GDM1 (cell line): ENCODE measurements around the gene THSD7B.

Experiments used
- DNase-seq: peaks from one replicate; lab custom pipeline; 2025; lab: John Stamatoyannopoulos, UW

THSD7B gene

DNA sequence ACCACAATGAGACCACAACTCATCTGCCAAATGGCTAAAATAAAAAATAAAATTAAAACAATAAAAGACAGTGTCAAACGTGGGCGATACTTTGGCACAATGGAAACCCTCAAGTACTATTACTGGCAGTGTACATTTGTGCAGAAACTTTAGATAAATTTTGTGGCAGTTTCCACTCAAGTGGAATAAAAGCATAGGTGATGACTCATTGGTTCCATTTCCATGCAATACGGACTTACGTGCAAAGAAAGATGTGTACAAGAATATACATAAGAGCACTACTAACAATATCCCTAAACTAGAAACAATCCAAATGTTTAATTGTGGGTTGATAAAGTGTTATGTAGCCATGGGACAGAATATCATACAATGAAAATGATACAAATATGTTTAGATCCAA is 940.0 kb downstream of the THSD7B start:
- DNase-seq = no peak

DNA sequence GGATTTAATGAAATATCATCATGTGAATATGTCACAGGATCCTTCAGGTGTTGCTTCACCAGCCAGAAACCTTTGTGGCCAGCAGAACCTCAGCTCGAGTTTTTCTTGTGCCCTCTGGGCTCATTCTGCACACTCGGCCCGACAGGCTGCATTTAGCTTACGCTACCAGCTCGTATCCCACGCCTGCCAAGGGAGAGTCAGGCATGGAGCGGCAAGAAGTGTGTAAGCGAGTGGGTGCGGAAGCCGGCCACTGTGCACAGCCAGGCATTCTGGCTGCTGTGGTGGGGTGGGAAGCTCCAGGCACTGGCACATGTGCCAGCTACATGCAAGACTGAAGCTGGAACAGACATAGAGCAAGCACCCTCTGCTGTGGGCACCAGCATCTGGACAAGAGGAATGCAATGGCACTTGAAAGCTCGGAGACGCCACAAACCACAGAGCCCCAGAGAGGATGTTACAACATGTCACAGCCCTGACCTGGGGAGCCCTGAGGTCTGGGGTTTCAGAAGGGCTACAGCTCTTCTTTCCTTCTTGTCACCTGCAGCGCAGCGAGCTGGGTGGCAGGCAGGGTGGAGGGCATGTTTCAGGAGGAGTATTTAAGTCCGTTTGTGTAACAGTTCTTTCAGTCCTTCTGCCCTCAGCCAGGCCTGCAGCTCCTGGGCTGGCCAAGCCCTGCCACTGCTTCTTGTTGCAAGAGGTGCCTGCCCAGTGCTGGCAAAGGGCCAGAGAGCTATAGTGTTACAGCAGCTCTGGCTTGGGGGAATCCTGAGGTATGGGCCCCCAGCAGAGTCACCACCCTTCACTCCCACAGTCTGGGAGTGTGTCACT is 941.7 kb downstream of the THSD7B start:
- DNase-seq = no peak

DNA sequence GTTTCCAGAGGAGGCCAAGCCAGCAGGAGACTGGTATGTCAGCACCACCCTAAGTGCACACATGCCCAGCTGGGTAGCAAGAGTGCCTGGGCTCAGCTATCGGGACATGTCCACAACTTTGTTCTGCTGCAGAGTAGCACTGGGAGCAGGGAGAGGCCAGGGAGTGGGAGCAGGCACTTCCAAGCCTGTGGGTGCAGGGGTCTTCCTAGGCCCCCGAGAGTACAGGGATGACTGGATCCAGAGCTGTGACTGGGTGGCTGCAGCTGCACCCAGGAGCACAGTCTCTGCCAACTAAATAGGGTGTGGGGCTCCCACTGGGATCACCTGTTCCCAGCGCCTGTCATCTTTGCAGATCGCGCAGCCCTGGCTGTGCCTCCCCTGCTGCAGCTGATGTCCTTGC is 943.0 kb downstream of the THSD7B start:
- DNase-seq = no peak

DNA sequence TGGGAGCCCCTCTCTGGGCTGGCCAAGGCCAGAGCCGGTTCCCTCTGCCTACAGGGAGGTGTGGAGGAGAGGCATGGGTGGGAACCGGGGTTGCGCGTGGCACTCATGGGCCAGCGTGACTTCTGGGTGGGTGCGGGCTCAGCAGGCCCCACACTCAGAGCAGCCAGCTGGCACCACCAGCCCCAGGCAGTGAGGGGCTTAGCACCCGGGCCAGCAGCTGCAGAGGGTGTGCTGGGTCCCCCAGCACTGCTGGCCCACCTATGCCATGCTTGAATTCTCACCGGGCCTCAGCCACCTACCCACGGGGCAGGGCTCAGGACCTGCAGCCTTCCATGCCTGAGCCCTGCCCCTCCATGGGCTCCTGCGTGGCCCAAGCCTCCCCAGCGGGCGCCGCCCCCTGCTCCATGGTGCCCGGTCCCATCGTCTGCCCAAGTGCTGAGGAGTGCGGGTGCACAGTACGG is 950.4 kb downstream of the THSD7B start:
- DNase-seq = no peak

DNA sequence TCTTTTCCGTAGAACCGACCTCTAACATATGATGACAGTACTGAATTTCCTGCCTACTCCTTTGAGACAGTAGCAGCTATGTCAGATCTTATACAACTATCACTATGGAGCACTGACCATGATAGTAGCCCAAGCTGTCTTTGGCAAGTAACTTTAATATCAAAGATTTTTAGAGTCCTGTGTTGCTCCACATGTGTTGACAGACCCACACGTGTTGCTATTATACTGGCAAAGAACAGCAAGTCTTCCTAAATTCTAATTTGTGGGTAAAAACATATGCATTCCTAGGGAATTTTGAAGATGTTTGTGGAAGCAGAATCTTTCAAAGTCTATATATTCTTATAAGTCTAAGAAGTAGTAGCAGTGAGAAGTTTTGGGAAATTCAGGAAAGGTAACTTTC is 953.4 kb downstream of the THSD7B start:
- no peak for DNase-seq

DNA sequence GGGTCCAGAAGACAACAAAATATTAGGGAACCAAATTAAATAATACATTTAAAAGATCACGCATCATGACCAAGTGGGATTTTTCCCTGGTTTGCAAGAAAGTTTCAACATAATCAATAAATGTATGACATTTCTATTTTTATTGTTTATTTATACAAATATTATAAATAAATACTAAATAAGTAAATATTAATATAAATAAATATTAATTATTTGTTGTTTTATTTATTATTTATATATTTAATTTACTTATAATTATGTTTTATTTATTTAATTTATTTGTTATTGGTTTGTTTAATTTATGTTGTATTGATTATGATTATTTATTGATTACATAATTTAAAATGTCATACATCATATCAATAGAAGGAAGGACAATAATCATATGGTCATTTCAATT is 956.4 kb downstream of the THSD7B start:
- DNase-seq = no peak

DNA sequence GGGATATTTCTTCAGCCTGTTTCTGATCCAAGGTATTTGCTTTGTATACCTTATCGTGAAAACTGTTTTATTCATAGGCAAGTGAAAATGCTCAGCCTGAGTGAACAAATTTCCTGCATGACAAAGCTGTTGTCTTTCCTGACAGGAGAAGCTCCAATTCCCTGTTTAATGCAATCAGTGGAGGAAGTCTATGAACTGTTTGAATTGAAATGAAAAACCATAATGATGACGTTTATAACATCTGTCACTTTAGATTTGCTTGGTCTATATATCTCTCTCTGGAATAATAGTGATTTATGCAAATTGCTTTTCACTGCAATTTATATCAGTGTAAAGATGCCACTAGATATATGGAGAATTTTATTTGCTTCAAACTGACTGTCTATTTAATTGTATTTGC is 959.6 kb downstream of the THSD7B start:
- DNase-seq = no peak
